K562 (cell line): ENCODE measurements around the gene AP1B1. TPM values are rescaled to one million over a fixed set of nuclear protein-coding genes. Genes with fewer than 3 reads are reported as not detected.

Experiments used
- ATAC-seq: fragments of 200-7000 bp; cut with Tn5 transposase; 3 replicates; pipeline ENCODE4 v1.9.1; 2020; ENCODE audit warnings: moderate library complexity
- BruUV-seq: library from RNA; stranded (reverse); fragments of 400-500 nt; replicated peaks from 2 replicates; lab custom pipeline; 2021; lab: Mats Ljungman, UMichigan
- CTCF ChIA-PET: fragments of 300-600 bp; formaldehyde crosslinking; extraction: SDS; loops from one replicate; lab custom pipeline; 2021; ENCODE audit warnings: low intra/inter-chr PET ratio; lab: Yijun Ruan, JAX
- POLR2A ChIA-PET: fragments of 300-600, 350-650 bp; sonication (Branson Sonifier 250); formaldehyde crosslinking; extraction: SDS; loops from one replicate; lab custom pipeline; 2021; ENCODE audit warnings: antibody characterized with exemption, inconsistent platforms; lab: Yijun Ruan, JAX
- DNase-seq, 4 experiments: peaks; one replicate each; pipeline versions ENCODE4 v3.0.0 to v3.0.0-alpha.2; 2011 to 2018; ENCODE audit warnings: low spot score in 3 of 4, mixed read lengths in 3 of 4; ENCODE audit errors: extremely low read depth in 1 of 4
- FAIRE-seq: peaks from 2 replicates; lab custom pipeline; 2011; peaks lifted over from hg19 to GRCh38; lab: Jason Lieb, UNC
- H2AFZ ChIP-seq: 2 replicates; pipeline ENCODE4 v1.6.0; 2011; ENCODE audit warnings: low read depth, low read length, control low read depth, inconsistent platforms
- H3K27ac ChIP-seq: fragments of 200-600 bp; 3 replicates; pipeline ENCODE4 v1.8.0; 2011; ENCODE audit warnings: low read depth, mild to moderate bottlenecking, control low read depth, inconsistent platforms, low read length, moderate library complexity, mixed read lengths; ENCODE audit errors: extremely low read depth
- H3K27me3 ChIP-seq, 2 experiments: fragments of 300-600 bp in 1 of 2; 2 replicates in 1 of 2; 3 replicates in 1 of 2; pipeline versions ENCODE4 v1.6.0 to v1.8.0; 2011; ENCODE audit warnings: inconsistent platforms in 2 of 2, low read length in 2 of 2, mild to moderate bottlenecking in 1 of 2, mixed read lengths in 1 of 2, moderate library complexity in 1 of 2; ENCODE audit not compliant: control insufficient read depth in 2 of 2, insufficient read depth in 2 of 2
- H3K36me3 ChIP-seq: fragments of 300-600 bp; 3 replicates; pipeline ENCODE4 v1.8.0; 2011; ENCODE audit warnings: mild to moderate bottlenecking, low read length, inconsistent platforms; ENCODE audit not compliant: control insufficient read depth, insufficient read depth
- H3K4me1 ChIP-seq, 2 experiments: fragments of 200-600 bp in 1 of 2; replicated peaks in 1 of 2; 2 replicates in 1 of 2; 3 replicates in 1 of 2; pipeline versions ENCODE4 v1.5.1 to v1.8.0; 2011; ENCODE audit warnings: inconsistent platforms in 2 of 2, low read length in 2 of 2, mild to moderate bottlenecking in 1 of 2, mixed read lengths in 1 of 2, moderate library complexity in 1 of 2; ENCODE audit not compliant: control insufficient read depth in 2 of 2, insufficient read depth in 2 of 2
- H3K4me2 ChIP-seq: 2 replicates; pipeline ENCODE4 v1.6.1; 2011; ENCODE audit warnings: low read length, control low read depth, inconsistent platforms, mixed read lengths; ENCODE audit not compliant: insufficient read depth
- H3K4me3 ChIP-seq: fragments of 200-600 bp; sonication (generic), shearing (Covaris generic); 2 replicates; pipeline ENCODE4 v1.5.1; 2016; ENCODE audit warnings: control low read depth, inconsistent platforms
- H3K79me2 ChIP-seq: fragments of 200-600 bp; 3 replicates; pipeline ENCODE4 v1.8.0; 2011; ENCODE audit warnings: low read length, inconsistent platforms; ENCODE audit not compliant: control insufficient read depth, insufficient read depth
- H3K9ac ChIP-seq, 2 experiments: 2 replicates each; pipeline versions ENCODE4 v1.6.0 to v1.6.1; 2011; ENCODE audit warnings: low read depth in 2 of 2, low read length in 2 of 2, control low read depth in 1 of 2, inconsistent platforms in 1 of 2, mild to moderate bottlenecking in 1 of 2, mixed read lengths in 1 of 2; ENCODE audit not compliant: insufficient read depth in 1 of 2
- H3K9me1 ChIP-seq: one replicate; pipeline ENCODE4 v1.6.0; 2011; ENCODE audit warnings: inconsistent platforms, mild to moderate bottlenecking, low read length, moderate library complexity; ENCODE audit not compliant: control insufficient read depth, insufficient read depth
- H3K9me3 ChIP-seq: replicated peaks from 2 replicates; pipeline ENCODE4 v1.5.1; 2011; ENCODE audit warnings: low read depth, low read length, inconsistent platforms; ENCODE audit not compliant: control insufficient read depth, insufficient read depth
- H4K20me1 ChIP-seq: replicated peaks from 2 replicates; pipeline ENCODE4 v1.6.1; 2011; ENCODE audit warnings: low read length, inconsistent platforms, mixed read lengths; ENCODE audit not compliant: control insufficient read depth, insufficient read depth
- MECOM ChIP-seq: fragments of 250-450 bp; sonication (Bioruptor Pico); IDR thresholded peaks from 2 replicates; pipeline ENCODE4 v1.8.0; 2022; ENCODE audit warnings: inconsistent platforms
- RFX7 ChIP-seq: fragments of 250-450 bp; sonication (Bioruptor Pico); IDR thresholded peaks from 2 replicates; pipeline ENCODE4 v1.5.1; 2021; ENCODE audit warnings: mild to moderate bottlenecking
- TBL1XR1 ChIP-seq, 2 experiments: IDR thresholded peaks; 2 replicates each; pipeline ENCODE4 v1.6.1; 2012; ENCODE audit warnings: improper control_type of control experiment in 2 of 2, low read length in 2 of 2, mild to moderate bottlenecking in 1 of 2
- ZBTB26 ChIP-seq: fragments of 450-650 bp; formaldehyde crosslinking; IDR thresholded peaks from 2 replicates; pipeline ENCODE4 v1.4.0; 2022; ENCODE audit warnings: missing genetic modification characterization
- ZKSCAN8 ChIP-seq: fragments of 200-800 bp; sonication (Bioruptor generic); IDR thresholded peaks from 2 replicates; pipeline ENCODE4 v1.6.1; 2016; ENCODE audit warnings: missing genetic modification characterization, missing compliant biosample characterization
- ZNF76 ChIP-seq: fragments of 250-450 bp; sonication (Bioruptor Pico); IDR thresholded peaks from 2 replicates; pipeline ENCODE4 v1.4.0; 2020; ENCODE audit warnings: mild to moderate bottlenecking, moderate library complexity, borderline replicate concordance
- WGBS: fragments of 100-300 bp; shearing (Covaris generic); methylation state at CpG from one replicate; pipeline ENCODE4 v1.1.6; 2016; ENCODE audit warnings: low coverage, mixed read lengths; ENCODE audit not compliant: insufficient coverage; ENCODE audit errors: missing lambda C conversion rate; 5-methylcytosine and 5-hydroxymethylcytosine counted together
- in situ Hi-C: fragments of 300-500 bp; cut with MboI; formaldehyde crosslinking; loops from 4 replicates; pipeline ENCODE4 v1.15.0; 2018; ENCODE audit warnings: inconsistent platforms, mixed read lengths
- intact Hi-C: fragments of 100-400 bp; cut with micrococcal nuclease; formaldehyde crosslinking; loops from 2 replicates; pipeline ENCODE4 v1.14.2; 2022
- polyA plus RNA-seq, 8 experiments: library from polyadenylated mRNA; depleted of rRNA in 4 of 8; stranded (reverse) in 5 of 8; unstranded in 3 of 8; fragments of >200 nt; fragmentation: Nextera tagmentation in 2 of 8; fragmentation: Illumina TruSeq in 1 of 8; extraction: Ambion mirVana in 2 of 8; extraction: Trizol in 1 of 8; gene quantifications; 2 replicates each; pipeline versions ENCODE4 v1.2.1 to v1.2.3, GENCODE V29; 2011 to 2014; ENCODE audit warnings: inconsistent platforms in 1 of 8, missing spikeins in 1 of 8
- total RNA-seq, 7 experiments: library from RNA; depleted of rRNA in 6 of 7; stranded (reverse); fragments of >200 nt in 6 of 7; fragmentation: Illumina TruSeq in 2 of 7; extraction: Trizol in 2 of 7; gene quantifications; 2 replicates each; pipeline versions ENCODE4 v1.2.1 to v1.2.3, GENCODE V29; 2011 to 2021; ENCODE audit warnings: low replicate concordance in 1 of 7
- TF ChIP-seq, protein P1 (sequence below), 3 experiments: IDR thresholded peaks in 2 of 3; conservative IDR thresholded peaks in 1 of 3; 2 replicates each; pipeline ENCODE4 v1.5.1; 2011 to 2012; ENCODE audit warnings: low read length in 3 of 3, mild to moderate bottlenecking in 3 of 3, control low read depth in 2 of 3, improper control_type of control experiment in 1 of 3, inconsistent platforms in 1 of 3, low read depth in 1 of 3, mixed read lengths in 1 of 3, moderate library complexity in 1 of 3; ENCODE audit not compliant: insufficient read depth in 2 of 3
- TF ChIP-seq, protein P2 (sequence below): fragments of 450-650 bp; IDR thresholded peaks from 2 replicates; pipeline ENCODE4 v1.7.0; 2016; ENCODE audit warnings: borderline replicate concordance

Gene AP1B1
- total and polyA plus RNA-seq, 9 of the 15 experiments (the other 6 are each of a cell fraction or from before 2014, with no cell fraction given): 1.2 to 60.9 (median 30.1) TPM

DNA sequence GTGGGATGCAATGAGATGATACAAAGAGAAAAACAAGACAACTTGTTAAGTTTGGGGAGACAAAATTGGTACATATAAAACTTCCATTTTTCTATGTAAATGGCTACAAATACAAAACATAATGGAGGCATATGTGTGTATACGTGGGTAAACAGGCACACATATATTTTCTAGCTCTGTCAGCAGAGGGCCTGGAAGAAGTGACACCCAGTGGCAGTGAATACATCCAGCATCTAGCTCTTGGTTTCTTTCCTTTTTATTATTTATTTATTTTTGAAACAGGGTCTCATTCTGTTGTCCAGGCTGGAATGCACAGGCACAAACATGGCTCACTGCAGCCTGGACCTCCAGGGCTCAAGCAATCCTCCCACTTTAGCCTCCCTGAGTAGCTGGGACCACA is 67.8 kb downstream of the AP1B1 start (continued):
- TF ChIP-seq ZBTB26 (no peak), RFX7 (no peak)
- TF ChIP-seq, protein P1, sequence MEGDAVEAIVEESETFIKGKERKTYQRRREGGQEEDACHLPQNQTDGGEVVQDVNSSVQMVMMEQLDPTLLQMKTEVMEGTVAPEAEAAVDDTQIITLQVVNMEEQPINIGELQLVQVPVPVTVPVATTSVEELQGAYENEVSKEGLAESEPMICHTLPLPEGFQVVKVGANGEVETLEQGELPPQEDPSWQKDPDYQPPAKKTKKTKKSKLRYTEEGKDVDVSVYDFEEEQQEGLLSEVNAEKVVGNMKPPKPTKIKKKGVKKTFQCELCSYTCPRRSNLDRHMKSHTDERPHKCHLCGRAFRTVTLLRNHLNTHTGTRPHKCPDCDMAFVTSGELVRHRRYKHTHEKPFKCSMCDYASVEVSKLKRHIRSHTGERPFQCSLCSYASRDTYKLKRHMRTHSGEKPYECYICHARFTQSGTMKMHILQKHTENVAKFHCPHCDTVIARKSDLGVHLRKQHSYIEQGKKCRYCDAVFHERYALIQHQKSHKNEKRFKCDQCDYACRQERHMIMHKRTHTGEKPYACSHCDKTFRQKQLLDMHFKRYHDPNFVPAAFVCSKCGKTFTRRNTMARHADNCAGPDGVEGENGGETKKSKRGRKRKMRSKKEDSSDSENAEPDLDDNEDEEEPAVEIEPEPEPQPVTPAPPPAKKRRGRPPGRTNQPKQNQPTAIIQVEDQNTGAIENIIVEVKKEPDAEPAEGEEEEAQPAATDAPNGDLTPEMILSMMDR (IDR thresholded peaks at IDR 0.05 in 2 of 3, conservative IDR thresholded peaks at IDR 0.05 in 1 of 3; ENCODE audit: insufficient read depth in 2 of 3, low read depth in 1 of 3, low read length in 3 of 3): peak; percentile 20 to 74 (median 54); a peak in 4 of 6 replicates

DNA sequence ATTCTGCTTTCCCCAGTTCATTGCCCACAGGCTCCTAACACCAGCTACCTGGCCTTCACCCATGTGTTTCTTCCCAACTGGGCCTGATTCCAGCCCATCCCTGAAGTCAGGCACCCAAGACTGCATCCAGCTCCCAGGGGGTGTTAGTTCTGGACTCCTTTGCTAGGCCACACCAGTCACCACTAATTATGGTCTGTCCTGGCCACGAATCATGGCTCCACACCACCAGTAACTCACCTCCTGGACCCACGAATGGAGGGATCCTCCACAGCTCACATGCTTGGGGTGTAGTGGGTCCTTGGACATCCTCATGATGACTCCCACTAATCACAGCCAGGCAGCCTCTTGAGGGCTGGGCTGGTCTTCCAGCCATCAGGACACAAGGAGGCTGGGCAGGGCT is 69.3 kb downstream of the AP1B1 start:
- H2AFZ ChIP-seq: no peak overlapping the region
- TF ChIP-seq ZKSCAN8 (CRISPR knock-in tag) (no peak), ZNF76 (CRISPR knock-in tag) (no peak), MECOM (CRISPR knock-in tag) (no peak), TBL1XR1 (IDR thresholded peaks at IDR 0.05; ENCODE audit: low read length in 2 of 2) (no peak)
- TF ChIP-seq, protein P2, sequence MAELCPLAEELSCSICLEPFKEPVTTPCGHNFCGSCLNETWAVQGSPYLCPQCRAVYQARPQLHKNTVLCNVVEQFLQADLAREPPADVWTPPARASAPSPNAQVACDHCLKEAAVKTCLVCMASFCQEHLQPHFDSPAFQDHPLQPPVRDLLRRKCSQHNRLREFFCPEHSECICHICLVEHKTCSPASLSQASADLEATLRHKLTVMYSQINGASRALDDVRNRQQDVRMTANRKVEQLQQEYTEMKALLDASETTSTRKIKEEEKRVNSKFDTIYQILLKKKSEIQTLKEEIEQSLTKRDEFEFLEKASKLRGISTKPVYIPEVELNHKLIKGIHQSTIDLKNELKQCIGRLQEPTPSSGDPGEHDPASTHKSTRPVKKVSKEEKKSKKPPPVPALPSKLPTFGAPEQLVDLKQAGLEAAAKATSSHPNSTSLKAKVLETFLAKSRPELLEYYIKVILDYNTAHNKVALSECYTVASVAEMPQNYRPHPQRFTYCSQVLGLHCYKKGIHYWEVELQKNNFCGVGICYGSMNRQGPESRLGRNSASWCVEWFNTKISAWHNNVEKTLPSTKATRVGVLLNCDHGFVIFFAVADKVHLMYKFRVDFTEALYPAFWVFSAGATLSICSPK: no peak
- no peaks in the 10 kb centered on the region for H3K9me1 ChIP-seq
- H3K9me3 ChIP-seq: no peaks in the 10 kb centered on the region
- H3K79me2 ChIP-seq: no peaks in the 10 kb centered on the region
- ATAC-seq (no peak), DNase-seq (no peak), FAIRE-seq (no peak)
- H4K20me1 ChIP-seq: no peaks in the 10 kb centered on the region
- H3K9ac ChIP-seq: no peak overlapping the region
- no peaks in the 10 kb centered on the region for H3K36me3 ChIP-seq
- no peaks in the 10 kb centered on the region for H3K27me3 ChIP-seq
- H3K4me3 ChIP-seq: no peak overlapping the region
- in situ Hi-C loops (no loop called here), intact Hi-C loops (no loop called here)
- H3K4me1 ChIP-seq: peaks cover 0 to 17% of the 10 kb centered on the region in 2 experiments; a peak in 2 of 5 replicates
- 23% methylated on average over 2 of the region's 2 CpGs for WGBS
- ChIA-PET POLR2A (interaction anchor here (1.0 kb wide), 1 partner anchor 23 kb away, joined by 4 read pairs; no protein-coding TSS in a partner anchor), CTCF (no interaction called here)
- no peak overlapping the region for H3K4me2 ChIP-seq
- no peak overlapping the region for H3K27ac ChIP-seq
- BruUV-seq: no TSS peak
